Measurements from ENCODE around the gene ZMIZ1.
"Not testable (repeated sequence)": the region's sequence is repeated elsewhere in the genome, so short reads cannot be mapped to it uniquely, and the experiment has no call there.

The ZMIZ1 gene

GRCh38 chr10:79335094-79335469 lies 266.3 kb downstream of the ZMIZ1 start:
- Histone ChIP-seq H3K27me3 (no peaks in the 10 kb centered on the region), H3K4me1 (ENCODE audit: control insufficient read depth in 1 of 2, insufficient read depth in 1 of 2, low read depth in 1 of 2, low read length in 1 of 2) (peaks cover 10 to 13% of the 10 kb centered on the region in 2 experiments), H3K36me3 (no peaks in the 10 kb centered on the region), H3K9me3 (no peaks in the 10 kb centered on the region), H3K27ac (no peak overlapping the region), H3K4me3 (ENCODE audit: low read depth in 1 of 2, low read length in 1 of 2) (no peak overlapping the region)
- no peak for TF ChIP-seq CTCF (IDR thresholded peaks at IDR 0.05)

- H3K27ac ChIP-seq: no peak overlapping the region
- no peaks in the 10 kb centered on the region for H3K27me3 ChIP-seq
Observed at GRCh38 chr10:79335470-79336235, 266.9 kb downstream of the ZMIZ1 start.

GRCh38 chr10:79336276-79336675 lies 267.5 kb downstream of the ZMIZ1 start:
- H3K9me3 ChIP-seq: no peaks in the 10 kb centered on the region
- TF ChIP-seq CTCF (IDR thresholded peaks at IDR 0.05): no peak
- no peak overlapping the region for H3K27ac ChIP-seq
- H3K36me3 ChIP-seq: no peaks in the 10 kb centered on the region
- H3K27me3 ChIP-seq: no peaks in the 10 kb centered on the region
- H3K4me3 ChIP-seq (ENCODE audit: low read depth in 1 of 2, low read length in 1 of 2): no peak overlapping the region
- peaks cover 9% of the 10 kb centered on the region in 2 experiments for H3K4me1 ChIP-seq (ENCODE audit: control insufficient read depth in 1 of 2, insufficient read depth in 1 of 2, low read depth in 1 of 2, low read length in 1 of 2)

More at GRCh38 chr10:79335470-79336235, 266.9 kb downstream of the ZMIZ1 start:
- no peak for TF ChIP-seq CTCF (IDR thresholded peaks at IDR 0.05)
- H3K4me1 ChIP-seq (ENCODE audit: control insufficient read depth in 1 of 2, insufficient read depth in 1 of 2, low read depth in 1 of 2, low read length in 1 of 2): peaks cover 10 to 13% of the 10 kb centered on the region in 2 experiments
- H3K36me3 ChIP-seq: no peaks in the 10 kb centered on the region
- H3K9me3 ChIP-seq: no peaks in the 10 kb centered on the region
- H3K4me3 ChIP-seq (ENCODE audit: low read depth in 1 of 2, low read length in 1 of 2): no peak overlapping the region

- no peak for TF ChIP-seq CTCF (IDR thresholded peaks at IDR 0.05)
- H3K27me3 ChIP-seq: no peaks in the 10 kb centered on the region
- H3K4me1 ChIP-seq (ENCODE audit: control insufficient read depth in 1 of 2, insufficient read depth in 1 of 2, low read depth in 1 of 2, low read length in 1 of 2): peaks cover 4 to 5% of the 10 kb centered on the region in 2 experiments
- H3K36me3 ChIP-seq: no peaks in the 10 kb centered on the region
- H3K4me3 ChIP-seq (ENCODE audit: low read depth in 1 of 2, low read length in 1 of 2): no peak overlapping the region
- no peaks in the 10 kb centered on the region for H3K9me3 ChIP-seq
- H3K27ac ChIP-seq: no peak overlapping the region
Observed at GRCh38 chr10:79336739-79337138, 268.0 kb downstream of the ZMIZ1 start.

- H3K4me3 ChIP-seq (ENCODE audit: low read depth in 1 of 2, low read length in 1 of 2); H3K27ac ChIP-seq; H3K4me1 ChIP-seq (ENCODE audit: control insufficient read depth in 1 of 2, insufficient read depth in 1 of 2, low read depth in 1 of 2, low read length in 1 of 2); H3K36me3 ChIP-seq; H3K27me3 ChIP-seq; H3K9me3 ChIP-seq: not testable (repeated sequence)
Observed at GRCh38 chr10:79337783-79338469, 269.2 kb downstream of the ZMIZ1 start.

GRCh38 chr10:79339266-79339665 lies 270.5 kb downstream of the ZMIZ1 start:
- no peaks in the 10 kb centered on the region for H3K36me3 ChIP-seq
- no peak overlapping the region for H3K4me3 ChIP-seq (ENCODE audit: low read depth in 1 of 2, low read length in 1 of 2)
- H3K9me3 ChIP-seq: no peaks in the 10 kb centered on the region
- no peak for TF ChIP-seq CTCF (IDR thresholded peaks at IDR 0.05)
- H3K27ac ChIP-seq: no peak overlapping the region
- H3K4me1 ChIP-seq (ENCODE audit: control insufficient read depth in 1 of 2, insufficient read depth in 1 of 2, low read depth in 1 of 2, low read length in 1 of 2): no peaks in the 10 kb centered on the region
- H3K27me3 ChIP-seq: no peaks in the 10 kb centered on the region

All from neutrophil (primary cell).